ENCODE measurements around the gene JAZF1.

JAZF1 gene

GRCh38 chr7:28013441-28013840, 167.2 kb downstream of the JAZF1 start:
- TF ChIP-seq EZH2phosphoT487 (IDR thresholded peaks at IDR 0.05; ENCODE audit: low read length) (no peak), EZH2 (optimal IDR thresholded peaks at IDR 0.05; ENCODE audit: low read depth, low read length) (no peak), CTCF (IDR thresholded peaks at IDR 0.05; ENCODE audit: low read length) (no peak)
- Histone ChIP-seq H3K4me3 (ENCODE audit: low read length) (no peak overlapping the region), H3F3A (ENCODE audit: insufficient read depth, low read length) (no peaks in the 10 kb centered on the region), H3K27me3 (replicated peaks; ENCODE audit: insufficient read depth, low read length) (no peaks in the 10 kb centered on the region), H3K27ac (ENCODE audit: low read length) (no peak overlapping the region), H3K79me2 (ENCODE audit: low read length) (no peaks in the 10 kb centered on the region), H3K4me2 (ENCODE audit: low read depth, low read length) (no peak overlapping the region), H3K9me3 (replicated peaks; ENCODE audit: insufficient read depth, low read length) (no peaks in the 10 kb centered on the region), H3K4me1 (ENCODE audit: low read length) (no peaks in the 10 kb centered on the region), H2AFZ (ENCODE audit: low read length) (no peak overlapping the region), H3K9ac (ENCODE audit: low read length) (no peak overlapping the region), H4K20me1 (ENCODE audit: insufficient read depth, low read length) (no peaks in the 10 kb centered on the region), H3K36me3 (replicated peaks; ENCODE audit: insufficient read depth, low read length) (no peaks in the 10 kb centered on the region), H3K9me2 (replicated peaks; ENCODE audit: insufficient read depth, low read length) (no peaks in the 10 kb centered on the region)
- no peak for DNase-seq

GRCh38 chr7:28013019-28013418, 167.6 kb downstream of the JAZF1 start:
- Histone ChIP-seq H3K9ac (ENCODE audit: low read length) (no peak overlapping the region), H3K4me3 (ENCODE audit: low read length) (no peak overlapping the region), H3K4me1 (ENCODE audit: low read length) (no peaks in the 10 kb centered on the region), H3K4me2 (ENCODE audit: low read depth, low read length) (no peak overlapping the region), H3K9me2 (replicated peaks; ENCODE audit: insufficient read depth, low read length) (no peaks in the 10 kb centered on the region), H3K27me3 (replicated peaks; ENCODE audit: insufficient read depth, low read length) (no peaks in the 10 kb centered on the region), H3K36me3 (replicated peaks; ENCODE audit: insufficient read depth, low read length) (no peaks in the 10 kb centered on the region), H3K79me2 (ENCODE audit: low read length) (no peaks in the 10 kb centered on the region), H4K20me1 (ENCODE audit: insufficient read depth, low read length) (no peaks in the 10 kb centered on the region), H3K9me3 (replicated peaks; ENCODE audit: insufficient read depth, low read length) (no peaks in the 10 kb centered on the region), H3F3A (ENCODE audit: insufficient read depth, low read length) (no peaks in the 10 kb centered on the region), H3K27ac (ENCODE audit: low read length) (no peak overlapping the region), H2AFZ (ENCODE audit: low read length) (no peak overlapping the region)
- TF ChIP-seq CTCF (IDR thresholded peaks at IDR 0.05; ENCODE audit: low read length) (no peak), EZH2 (optimal IDR thresholded peaks at IDR 0.05; ENCODE audit: low read depth, low read length) (no peak), EZH2phosphoT487 (IDR thresholded peaks at IDR 0.05; ENCODE audit: low read length) (no peak)
- no peak for DNase-seq

- Histone ChIP-seq H3K4me2 (ENCODE audit: low read depth, low read length) (no peak overlapping the region), H3K9me2 (replicated peaks; ENCODE audit: insufficient read depth, low read length) (no peaks in the 10 kb centered on the region)
These were observed 171.7 kb downstream of the JAZF1 start for GRCh38 chr7:28008911-28009310.

More at GRCh38 chr7:28008911-28009310, 171.7 kb downstream of the JAZF1 start:
- no peaks in the 10 kb centered on the region for H3K9me3 ChIP-seq (replicated peaks; ENCODE audit: insufficient read depth, low read length)
- no peak for DNase-seq
- H3K79me2 ChIP-seq (ENCODE audit: low read length), result no peaks in the 10 kb centered on the region
- H3K4me1 ChIP-seq (ENCODE audit: low read length), result no peaks in the 10 kb centered on the region
- H2AFZ ChIP-seq (ENCODE audit: low read length), result no peak overlapping the region
- H3K36me3 ChIP-seq (replicated peaks; ENCODE audit: insufficient read depth, low read length), result no peaks in the 10 kb centered on the region
- no peak overlapping the region for H3K4me3 ChIP-seq (ENCODE audit: low read length)
- TF ChIP-seq CTCF (IDR thresholded peaks at IDR 0.05; ENCODE audit: low read length), result no peak
- TF ChIP-seq EZH2phosphoT487 (IDR thresholded peaks at IDR 0.05; ENCODE audit: low read length), result no peak
- no peak for TF ChIP-seq EZH2 (optimal IDR thresholded peaks at IDR 0.05; ENCODE audit: low read depth, low read length)
- no peaks in the 10 kb centered on the region for H4K20me1 ChIP-seq (ENCODE audit: insufficient read depth, low read length)
- no peaks in the 10 kb centered on the region for H3K27me3 ChIP-seq (replicated peaks; ENCODE audit: insufficient read depth, low read length)
- no peak overlapping the region for H3K27ac ChIP-seq (ENCODE audit: low read length)
- no peaks in the 10 kb centered on the region for H3F3A ChIP-seq (ENCODE audit: insufficient read depth, low read length)
- no peak overlapping the region for H3K9ac ChIP-seq (ENCODE audit: low read length)

Measured in MM.1S (cell line).